ENCODE measurements around the gene HTATSF1.

DNA sequence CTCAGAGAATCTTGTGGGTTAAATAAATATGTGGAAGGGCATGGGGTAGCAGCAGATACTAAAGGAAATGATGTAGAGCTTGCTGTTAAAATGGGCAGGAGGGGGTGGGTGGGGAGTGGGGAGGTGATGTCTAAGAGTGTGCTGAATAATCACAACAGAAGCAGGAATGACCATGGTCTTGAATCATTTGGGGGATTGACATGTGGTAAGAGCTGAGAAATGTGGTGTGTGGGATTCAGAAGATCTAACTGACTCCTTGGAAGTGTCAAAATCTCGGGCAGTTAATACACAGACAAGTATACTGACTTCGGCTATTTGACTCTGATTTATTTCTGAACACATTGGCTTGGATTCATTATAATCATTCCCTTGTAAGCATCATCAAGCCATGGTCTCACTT lies 41.4 kb downstream of the HTATSF1 start:
- TF ChIP-seq, protein P1, sequence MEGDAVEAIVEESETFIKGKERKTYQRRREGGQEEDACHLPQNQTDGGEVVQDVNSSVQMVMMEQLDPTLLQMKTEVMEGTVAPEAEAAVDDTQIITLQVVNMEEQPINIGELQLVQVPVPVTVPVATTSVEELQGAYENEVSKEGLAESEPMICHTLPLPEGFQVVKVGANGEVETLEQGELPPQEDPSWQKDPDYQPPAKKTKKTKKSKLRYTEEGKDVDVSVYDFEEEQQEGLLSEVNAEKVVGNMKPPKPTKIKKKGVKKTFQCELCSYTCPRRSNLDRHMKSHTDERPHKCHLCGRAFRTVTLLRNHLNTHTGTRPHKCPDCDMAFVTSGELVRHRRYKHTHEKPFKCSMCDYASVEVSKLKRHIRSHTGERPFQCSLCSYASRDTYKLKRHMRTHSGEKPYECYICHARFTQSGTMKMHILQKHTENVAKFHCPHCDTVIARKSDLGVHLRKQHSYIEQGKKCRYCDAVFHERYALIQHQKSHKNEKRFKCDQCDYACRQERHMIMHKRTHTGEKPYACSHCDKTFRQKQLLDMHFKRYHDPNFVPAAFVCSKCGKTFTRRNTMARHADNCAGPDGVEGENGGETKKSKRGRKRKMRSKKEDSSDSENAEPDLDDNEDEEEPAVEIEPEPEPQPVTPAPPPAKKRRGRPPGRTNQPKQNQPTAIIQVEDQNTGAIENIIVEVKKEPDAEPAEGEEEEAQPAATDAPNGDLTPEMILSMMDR (IDR thresholded peaks at IDR 0.05): no peak
- TF ChIP-seq EZH2 (IDR thresholded peaks at IDR 0.05; ENCODE audit: borderline replicate concordance, insufficient read depth, low read depth, low read length, poor library complexity, severe bottlenecking): no peak
